ENCODE measurements around the gene HYAL1.
A peak's percentile ranks its signal among the peaks of the same experiment; 100 is the strongest.

HYAL1 gene

GRCh38 chr3:50303013-50303815 is at the start of gene HYAL1:
Gene HYAL1, minus strand, starts transcription at chr3:50303574. Its CDS starts 618 bp downstream, at chr3:50302956.
- no peak for DNase-seq

DNA sequence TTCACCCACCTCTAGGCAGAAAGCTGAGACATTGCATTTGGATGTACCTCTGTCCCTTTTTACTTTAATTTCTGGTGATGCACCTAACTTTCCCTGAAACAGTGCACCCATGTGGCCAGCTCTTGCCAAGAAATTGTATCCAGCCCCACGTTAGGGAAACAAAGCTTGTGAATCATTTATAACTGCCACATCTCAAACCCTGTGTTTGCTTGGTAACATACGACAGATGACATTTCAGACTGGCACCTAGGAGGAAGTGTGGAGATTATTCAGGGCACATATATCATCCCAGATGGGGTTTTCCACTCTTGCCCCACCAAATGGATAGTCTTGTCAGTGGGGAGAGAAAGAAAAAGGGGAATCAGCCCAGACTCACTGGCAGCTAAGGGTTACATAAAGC is 49.4 kb upstream of the HYAL1 start:
- no peak for DNase-seq

GRCh38 chr3:50351323-50351697 is 47.9 kb upstream of the HYAL1 start:
- no peak for DNase-seq

- DNase-seq, result peak; percentile 95
Observed at GRCh38 chr3:50350527-50351322, 47.4 kb upstream of the HYAL1 start, which contains the start of the genes CYB561D2 and NPRL2. Gene CYB561D2, plus strand, starts transcription at chr3:50350862. Its CDS starts 572 bp downstream, at chr3:50351434. Gene NPRL2, minus strand, starts transcription at chr3:50350775. Its CDS starts 123 bp downstream, at chr3:50350652.

DNA sequence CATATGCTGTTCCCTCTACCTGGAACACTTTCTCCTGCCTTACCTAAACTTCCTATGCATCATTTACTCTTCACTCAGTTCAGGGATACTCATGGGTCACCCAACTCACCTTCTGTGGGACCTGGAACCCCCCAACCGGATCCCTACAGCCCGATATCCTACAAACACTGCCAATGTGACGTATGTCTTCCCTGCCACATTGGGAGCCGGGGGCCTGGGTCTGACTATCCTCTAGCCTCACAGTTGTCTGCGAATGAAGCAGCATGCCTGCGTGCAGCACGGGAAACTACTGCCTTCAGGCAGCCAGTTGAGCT is 46.8 kb upstream of the HYAL1 start:
- no peak for DNase-seq

DNA sequence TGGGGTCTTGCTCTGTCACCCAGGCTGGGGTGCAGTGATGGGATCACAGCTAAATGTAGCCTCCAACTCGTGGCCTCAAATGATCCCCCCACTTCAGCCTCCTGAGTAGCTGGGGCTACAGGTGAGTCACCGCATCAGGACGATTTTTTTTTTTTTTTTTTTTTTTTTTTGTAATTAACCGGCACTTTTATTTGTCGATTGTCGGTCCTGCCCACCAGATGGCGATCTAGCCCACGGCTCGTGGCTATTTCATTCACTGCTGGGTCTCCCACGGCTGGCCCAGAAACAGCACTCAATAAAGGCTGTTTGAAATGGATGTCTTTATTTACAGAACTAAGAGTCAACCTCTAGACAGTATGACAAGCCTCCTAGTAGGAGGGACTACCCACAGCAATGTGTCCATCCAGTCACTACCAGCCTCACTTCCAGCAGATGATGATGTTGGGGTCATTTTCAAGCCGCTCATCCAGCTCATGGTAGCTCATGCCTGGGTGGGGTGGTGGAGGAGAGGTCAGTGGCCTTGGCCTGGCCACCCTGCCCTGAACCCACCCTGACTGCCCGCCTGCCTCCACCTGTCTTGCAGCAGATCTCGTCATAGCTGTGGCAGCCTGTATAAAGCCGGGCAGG is 43.9 kb upstream of the HYAL1 start:
- peak; percentile 42 for DNase-seq

DNA sequence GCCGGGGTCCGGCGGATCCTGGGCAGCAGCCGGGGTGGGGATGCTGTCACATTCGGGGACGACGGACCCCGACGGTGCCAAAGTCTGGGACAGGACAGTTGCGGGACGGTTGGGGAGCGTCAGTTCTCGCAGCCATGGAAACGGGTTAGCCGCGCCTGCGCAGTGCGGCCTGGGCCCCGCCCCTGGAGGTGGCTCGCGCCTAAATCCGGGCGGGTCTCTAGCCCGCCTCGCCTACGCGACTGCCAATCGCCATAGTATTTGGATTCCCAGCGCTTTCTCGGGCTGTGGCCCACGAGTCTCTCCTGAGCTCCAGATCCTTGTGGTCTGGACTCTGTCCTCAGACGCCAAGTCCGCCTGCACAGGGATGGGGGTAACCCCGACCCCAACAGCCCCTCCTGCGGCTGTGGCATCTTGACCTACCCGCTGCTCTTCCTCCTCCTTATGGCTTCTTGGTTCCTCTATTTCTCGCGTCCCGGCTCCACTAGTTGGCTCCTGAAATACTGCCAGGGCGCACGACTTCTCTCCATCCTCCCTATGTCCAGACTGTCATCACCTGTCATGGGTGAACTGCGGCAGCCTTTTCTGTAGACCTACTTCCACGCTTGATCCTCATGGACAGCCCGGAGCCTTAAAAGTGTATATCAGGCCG is 42.3 kb upstream of the HYAL1 start, which contains the start of gene ZMYND10:
ZMYND10 (minus strand) TSS at position 147 of the 649 bp plus-strand sequence. CDS start 153 bp downstream, outside the sequence.
- DNase-seq, result no peak

DNA sequence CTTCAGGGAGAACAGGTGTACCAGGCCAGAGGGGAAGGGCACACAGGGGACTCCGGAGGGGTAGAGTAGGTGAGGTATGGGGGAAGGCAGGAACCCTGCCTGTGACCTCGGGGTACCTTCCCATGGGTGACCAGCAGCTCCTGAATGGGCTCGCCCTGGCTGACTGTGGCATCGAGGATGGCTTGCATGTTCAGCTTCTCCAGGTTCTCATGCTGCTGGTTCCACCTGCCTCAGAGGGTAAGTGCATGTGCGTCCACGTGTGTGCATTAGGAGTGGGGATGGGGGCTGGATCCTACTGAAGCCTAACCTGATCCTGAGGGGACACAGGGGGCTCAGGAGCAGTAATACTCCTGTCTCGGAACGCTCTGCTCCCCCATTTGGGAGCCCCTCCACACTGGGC is 41.6 kb upstream of the HYAL1 start:
- no peak for DNase-seq

DNA sequence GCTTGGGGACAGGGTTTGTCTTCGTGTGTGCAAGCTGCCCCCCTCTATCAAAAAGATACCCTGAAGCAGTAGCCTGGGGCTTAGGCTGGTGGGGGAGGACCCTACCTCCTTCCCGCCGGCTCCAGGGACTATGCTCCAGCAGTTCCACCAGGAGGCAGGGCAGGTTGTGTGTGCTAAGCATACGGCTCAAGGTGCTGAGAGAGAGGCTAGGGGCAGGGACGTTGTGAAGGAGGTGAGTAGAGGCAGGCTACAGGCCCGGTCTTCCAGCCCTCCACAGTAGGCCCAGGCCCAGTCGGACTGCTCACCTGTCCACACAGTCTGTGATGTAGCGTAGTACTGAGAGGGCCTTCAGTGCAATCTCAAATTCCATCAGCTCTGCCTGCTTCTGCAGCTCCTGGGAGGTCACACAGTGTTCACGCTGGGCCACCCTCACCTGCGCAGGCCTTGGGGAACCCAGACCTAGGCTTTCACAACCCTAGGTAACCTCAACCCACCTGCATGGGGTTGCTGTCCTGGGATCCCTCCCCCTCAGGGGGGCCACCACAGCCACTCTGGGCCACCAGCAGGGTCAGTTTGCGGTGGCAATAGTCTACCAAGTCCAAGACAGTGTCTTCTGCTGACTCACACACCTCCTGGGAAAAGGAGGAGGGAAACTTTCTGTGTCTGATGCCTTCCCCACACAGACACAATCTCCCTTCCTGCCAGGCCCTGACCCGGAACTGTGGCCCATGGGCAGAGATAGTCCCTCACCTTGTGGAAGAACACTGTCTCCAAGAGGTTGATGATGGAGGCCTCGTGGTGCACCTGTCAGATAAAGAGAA is 39.6 kb upstream of the HYAL1 start:
- DNase-seq, result no peak

- no peak for DNase-seq
Observed at GRCh38 chr3:50341996-50342650, 38.7 kb upstream of the HYAL1 start.

DNA sequence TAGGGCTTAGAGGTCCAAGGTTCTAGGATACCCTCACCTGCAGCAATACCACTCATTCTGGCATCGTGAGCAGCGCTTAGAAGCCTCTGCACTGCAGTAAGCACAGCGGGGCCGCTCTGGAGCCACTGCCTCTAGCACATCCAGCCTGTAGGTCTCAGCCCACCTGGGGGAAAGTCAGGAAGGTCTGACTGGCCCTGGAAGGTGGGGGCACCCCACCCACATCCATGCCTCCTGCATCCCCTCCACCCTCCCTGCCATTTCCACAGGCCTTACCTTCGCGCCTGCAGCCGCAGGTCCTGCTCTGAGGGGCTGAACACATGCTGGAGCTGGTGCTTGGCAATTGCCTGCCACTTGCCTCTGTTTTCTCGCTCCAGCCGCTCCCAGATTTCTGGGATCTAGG is 38.2 kb upstream of the HYAL1 start:
- peak; percentile 49 for DNase-seq

GRCh38 chr3:50340448-50341329 is 37.3 kb upstream of the HYAL1 start, which contains the start of gene RASSF1:
Gene RASSF1, minus strand, starts transcription at chr3:50340836. Its CDS starts 31 bp downstream, at chr3:50340805.
- DNase-seq, result peak; percentile 94

GRCh38 chr3:50340147-50340447 is 36.7 kb upstream of the HYAL1 start:
- no peak for DNase-seq

DNA sequence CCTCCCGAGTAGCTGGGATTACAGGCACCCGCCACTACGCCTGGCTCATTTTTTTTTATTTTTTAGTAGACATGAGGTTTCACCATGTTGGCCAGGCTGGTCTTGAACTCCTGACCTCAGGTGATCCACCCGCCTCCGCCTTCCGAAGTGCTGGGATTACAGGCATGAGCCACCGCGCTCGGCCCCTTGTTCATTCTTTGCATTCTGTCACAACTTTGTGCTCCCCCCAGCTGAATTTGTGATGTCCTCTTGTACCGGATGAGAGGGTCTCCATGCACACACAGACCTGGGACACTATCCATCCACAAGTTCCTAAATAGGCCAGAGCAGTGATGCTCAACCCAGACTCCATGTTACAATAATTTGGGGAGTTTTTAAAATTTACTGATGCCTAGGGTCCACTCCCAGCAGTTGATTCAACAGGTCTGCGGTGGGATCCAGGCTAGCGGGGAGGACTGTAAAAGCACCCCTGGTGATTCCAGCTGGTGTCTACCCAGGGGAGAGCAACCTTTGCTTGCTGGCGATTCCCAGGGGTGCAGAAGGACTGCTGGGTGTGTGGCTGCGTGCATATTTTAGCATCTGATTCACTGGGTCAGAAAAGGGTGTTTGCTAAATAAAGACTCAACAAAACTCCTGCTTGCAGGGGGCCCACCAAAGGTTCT is 36.2 kb upstream of the HYAL1 start:
- no peak for DNase-seq

DNA sequence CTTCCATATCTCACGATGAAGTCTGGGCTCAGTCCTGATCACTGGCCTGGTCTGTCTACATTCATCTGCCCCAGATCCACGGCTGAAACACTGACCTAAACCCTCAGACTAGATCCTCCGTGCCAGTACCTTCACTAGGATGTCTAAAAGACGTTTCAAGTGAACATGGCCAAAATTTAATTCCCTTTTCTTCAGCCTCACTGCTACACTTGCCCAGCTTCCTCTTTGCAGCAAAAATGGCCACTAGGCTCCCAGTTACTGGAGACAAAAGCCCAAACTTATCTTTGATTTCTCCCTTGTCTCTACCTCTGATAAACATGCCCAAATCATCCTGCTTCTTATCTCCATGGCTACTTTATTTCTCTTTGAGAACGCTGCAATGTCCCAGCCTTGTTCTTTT is 35.6 kb upstream of the HYAL1 start:
- no peak for DNase-seq

DNA sequence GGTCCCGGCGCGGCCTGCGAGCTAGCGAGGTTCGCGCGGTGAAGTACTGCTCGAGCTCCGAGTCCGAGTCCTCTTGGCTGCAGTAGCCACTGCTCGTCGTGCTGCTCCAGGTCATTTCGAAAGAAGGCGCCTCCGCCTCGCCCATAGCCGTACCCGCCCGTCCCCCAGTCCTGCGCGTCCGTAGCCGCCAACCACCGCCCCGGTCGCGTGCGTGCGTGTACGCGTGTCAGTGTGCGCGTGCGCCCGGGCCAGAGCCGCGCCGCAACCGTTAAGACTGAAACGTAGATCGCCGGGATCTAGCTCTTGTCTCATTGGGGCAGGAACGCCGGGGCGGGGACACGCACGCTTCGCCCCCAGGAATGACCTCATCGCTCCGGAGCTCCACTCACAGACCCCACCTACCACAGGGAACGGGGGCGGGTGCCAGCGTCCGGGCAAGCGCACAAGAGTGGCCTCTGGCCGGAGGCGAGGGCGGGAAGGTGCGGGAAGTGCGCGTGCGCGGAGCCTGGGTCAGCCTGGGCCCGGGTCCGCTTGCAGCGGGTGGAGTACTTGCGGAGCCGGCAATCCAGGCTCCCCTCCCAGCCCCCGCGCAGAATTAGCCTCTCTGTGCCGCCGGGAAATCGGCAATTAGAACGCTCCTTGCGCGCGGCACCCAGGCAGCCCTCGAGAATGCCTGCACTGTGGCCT is 33.9 kb upstream of the HYAL1 start:
- peak; percentile 97 for DNase-seq

DNA sequence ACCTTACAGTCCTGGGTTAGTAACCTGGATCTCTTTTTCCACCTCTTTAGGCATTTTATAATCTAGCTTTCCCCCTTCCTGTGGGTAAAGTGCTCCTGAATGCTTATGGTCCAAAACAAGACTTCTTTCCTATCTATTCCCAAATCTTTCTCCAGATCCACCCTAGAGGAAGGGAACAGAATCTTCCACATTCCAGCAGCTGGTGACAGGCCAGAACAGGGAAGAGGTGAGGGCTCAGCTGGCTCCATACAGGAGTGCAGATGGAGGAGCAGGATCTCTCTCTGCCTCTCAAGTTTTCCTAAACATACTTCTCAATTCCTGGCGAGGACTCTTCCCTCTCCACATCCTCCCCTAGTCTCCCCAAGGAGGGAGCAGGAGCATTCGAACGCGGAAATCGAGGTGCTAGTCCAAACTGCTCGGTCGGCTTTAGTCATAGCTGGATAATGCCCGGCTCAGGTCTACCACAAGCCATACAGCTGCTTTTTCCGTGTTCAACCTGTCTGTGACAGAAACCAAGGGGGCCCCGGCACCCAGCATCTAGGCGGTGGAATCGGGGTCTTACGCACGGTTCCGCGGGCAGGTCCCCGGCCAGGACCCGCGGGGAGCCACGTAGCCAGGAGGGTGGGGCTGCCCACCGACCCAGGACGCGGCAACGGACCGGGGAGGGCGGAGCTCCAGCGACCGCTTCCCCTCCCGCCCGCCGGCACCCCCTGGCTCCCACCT is 33.2 kb upstream of the HYAL1 start:
- no peak for DNase-seq

DNA sequence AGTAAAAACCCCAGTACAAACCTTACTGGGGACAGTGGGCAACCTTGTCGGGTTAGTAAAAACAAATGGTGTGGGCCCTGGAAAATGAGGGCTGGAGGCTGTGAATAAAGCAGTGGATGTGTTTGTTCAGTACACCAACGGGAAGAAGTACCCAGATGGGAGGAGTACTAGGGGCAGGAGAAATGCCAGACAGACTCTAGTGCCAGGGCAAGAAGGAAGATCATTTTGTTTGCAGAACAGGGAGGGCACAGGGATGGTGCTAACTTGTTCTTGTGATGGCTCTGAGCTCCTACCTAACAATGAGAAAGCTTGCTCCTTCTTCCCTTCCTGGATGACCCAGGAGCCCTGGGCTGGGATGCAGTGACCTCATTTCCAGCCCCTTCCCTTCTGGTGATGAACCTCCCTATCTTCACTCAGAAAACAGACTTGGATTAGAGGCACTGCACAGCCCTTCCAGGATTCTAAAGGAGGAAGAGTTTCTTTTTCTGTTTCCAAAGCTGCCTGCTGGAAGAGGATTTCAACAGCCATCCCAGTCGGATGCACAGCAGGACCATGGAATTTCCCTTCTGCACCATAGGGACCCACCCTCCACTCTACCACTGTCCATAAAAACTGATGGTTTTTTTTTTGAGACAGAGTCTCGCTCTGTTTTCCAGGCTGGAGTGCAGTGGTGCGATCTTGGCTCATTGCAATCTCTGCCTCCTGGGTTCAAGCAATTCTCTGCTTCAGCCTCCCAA is 31.1 kb upstream of the HYAL1 start:
- no peak for DNase-seq
